Endothelial cell of umbilical vein (primary cell): Measurements from ENCODE around the gene HEPH.

Experiments used
- EZH2 ChIP-seq: IDR thresholded peaks from 2 replicates; pipeline ENCODE4 v1.6.1; 2012; ENCODE audit warnings: borderline replicate concordance, low read depth, mild to moderate bottlenecking, moderate library complexity, low read length, inconsistent platforms; ENCODE audit not compliant: severe bottlenecking
- FOS ChIP-seq: IDR thresholded peaks from 2 replicates; pipeline ENCODE4 v1.6.1; 2011; ENCODE audit warnings: mild to moderate bottlenecking, low read length, moderate library complexity, borderline replicate concordance; ENCODE audit not compliant: insufficient read depth
- JUN ChIP-seq: IDR thresholded peaks from 2 replicates; pipeline ENCODE4 v1.6.1; 2011; ENCODE audit warnings: borderline replicate concordance, low read depth; ENCODE audit not compliant: insufficient read length, insufficient read depth
- POLR2A ChIP-seq: IDR thresholded peaks from 2 replicates; pipeline ENCODE4 v1.6.1; 2012; ENCODE audit warnings: low read depth, mild to moderate bottlenecking, control low read depth, low read length
- POLR2AphosphoS5 ChIP-seq: IDR thresholded peaks from 2 replicates; pipeline ENCODE4 v1.6.1; 2012; ENCODE audit warnings: low read depth, mild to moderate bottlenecking, control low read depth, low read length, moderate library complexity; ENCODE audit not compliant: insufficient read depth
- TF ChIP-seq, protein P1 (sequence below), 2 donors: IDR thresholded peaks; 1 replicate in 1 of 2; 2 replicates in 1 of 2; pipeline ENCODE4 v1.5.1; 2011; ENCODE audit warnings: low read length in 2 of 2, mild to moderate bottlenecking in 2 of 2, moderate library complexity in 2 of 2, control low read depth in 1 of 2, inconsistent platforms in 1 of 2, low read depth in 1 of 2; ENCODE audit not compliant: insufficient read depth in 1 of 2; ENCODE audit errors: extremely low read depth in 1 of 2

DNA sequence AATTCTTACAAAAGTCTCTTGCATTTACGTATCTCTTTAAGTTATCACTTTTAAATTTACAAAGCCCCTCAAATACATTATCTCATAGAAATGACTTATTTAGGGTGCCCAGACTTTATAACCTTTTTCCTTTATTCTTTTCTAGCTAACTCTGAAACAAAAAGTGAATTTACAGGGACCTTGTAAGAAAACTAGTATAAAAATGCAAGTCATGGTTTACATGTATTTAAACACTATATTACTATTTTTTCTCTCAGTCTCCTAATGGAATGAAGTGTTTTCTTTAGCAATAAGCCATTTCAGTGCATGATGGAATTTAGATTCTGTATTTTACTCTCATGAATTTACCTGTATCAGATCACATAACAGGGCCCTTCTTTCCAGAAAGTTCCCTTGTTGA, 14.5 kb upstream of the HEPH start:
- TF ChIP-seq, protein P1, sequence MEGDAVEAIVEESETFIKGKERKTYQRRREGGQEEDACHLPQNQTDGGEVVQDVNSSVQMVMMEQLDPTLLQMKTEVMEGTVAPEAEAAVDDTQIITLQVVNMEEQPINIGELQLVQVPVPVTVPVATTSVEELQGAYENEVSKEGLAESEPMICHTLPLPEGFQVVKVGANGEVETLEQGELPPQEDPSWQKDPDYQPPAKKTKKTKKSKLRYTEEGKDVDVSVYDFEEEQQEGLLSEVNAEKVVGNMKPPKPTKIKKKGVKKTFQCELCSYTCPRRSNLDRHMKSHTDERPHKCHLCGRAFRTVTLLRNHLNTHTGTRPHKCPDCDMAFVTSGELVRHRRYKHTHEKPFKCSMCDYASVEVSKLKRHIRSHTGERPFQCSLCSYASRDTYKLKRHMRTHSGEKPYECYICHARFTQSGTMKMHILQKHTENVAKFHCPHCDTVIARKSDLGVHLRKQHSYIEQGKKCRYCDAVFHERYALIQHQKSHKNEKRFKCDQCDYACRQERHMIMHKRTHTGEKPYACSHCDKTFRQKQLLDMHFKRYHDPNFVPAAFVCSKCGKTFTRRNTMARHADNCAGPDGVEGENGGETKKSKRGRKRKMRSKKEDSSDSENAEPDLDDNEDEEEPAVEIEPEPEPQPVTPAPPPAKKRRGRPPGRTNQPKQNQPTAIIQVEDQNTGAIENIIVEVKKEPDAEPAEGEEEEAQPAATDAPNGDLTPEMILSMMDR (IDR thresholded peaks at IDR 0.05; ENCODE audit: extremely low read depth in 1 of 2, insufficient read depth in 1 of 2, low read depth in 1 of 2, low read length in 2 of 2), result no peak
- TF ChIP-seq FOS, result no peak
- no peak for TF ChIP-seq JUN
- TF ChIP-seq POLR2A, result no peak
- no peak for TF ChIP-seq POLR2AphosphoS5
- no peak for TF ChIP-seq EZH2
